ENCODE data around the gene TRPT1.

- TF ChIP-seq, protein P1, sequence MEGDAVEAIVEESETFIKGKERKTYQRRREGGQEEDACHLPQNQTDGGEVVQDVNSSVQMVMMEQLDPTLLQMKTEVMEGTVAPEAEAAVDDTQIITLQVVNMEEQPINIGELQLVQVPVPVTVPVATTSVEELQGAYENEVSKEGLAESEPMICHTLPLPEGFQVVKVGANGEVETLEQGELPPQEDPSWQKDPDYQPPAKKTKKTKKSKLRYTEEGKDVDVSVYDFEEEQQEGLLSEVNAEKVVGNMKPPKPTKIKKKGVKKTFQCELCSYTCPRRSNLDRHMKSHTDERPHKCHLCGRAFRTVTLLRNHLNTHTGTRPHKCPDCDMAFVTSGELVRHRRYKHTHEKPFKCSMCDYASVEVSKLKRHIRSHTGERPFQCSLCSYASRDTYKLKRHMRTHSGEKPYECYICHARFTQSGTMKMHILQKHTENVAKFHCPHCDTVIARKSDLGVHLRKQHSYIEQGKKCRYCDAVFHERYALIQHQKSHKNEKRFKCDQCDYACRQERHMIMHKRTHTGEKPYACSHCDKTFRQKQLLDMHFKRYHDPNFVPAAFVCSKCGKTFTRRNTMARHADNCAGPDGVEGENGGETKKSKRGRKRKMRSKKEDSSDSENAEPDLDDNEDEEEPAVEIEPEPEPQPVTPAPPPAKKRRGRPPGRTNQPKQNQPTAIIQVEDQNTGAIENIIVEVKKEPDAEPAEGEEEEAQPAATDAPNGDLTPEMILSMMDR (IDR thresholded peaks at IDR 0.05; ENCODE audit: insufficient read depth, low read depth, low read length): no peak
- no peak for TF ChIP-seq EZH2 (IDR thresholded peaks at IDR 0.05; ENCODE audit: insufficient read depth, low read length)
Observed at GRCh38 chr11:64220798-64221197, 5.2 kb downstream of the TRPT1 start.
